Measurements from ENCODE around the gene ACOT7.

Gene ACOT7

GRCh38 chr1:6427441-6428390, 34.1 kb upstream of the ACOT7 start:
- Histone ChIP-seq H3K9ac (ENCODE audit: low read length) (no peak overlapping the region), H3K36me3 (replicated peaks; ENCODE audit: insufficient read depth, low read length) (no peaks in the 10 kb centered on the region), H3F3A (ENCODE audit: insufficient read depth, low read length) (no peaks in the 10 kb centered on the region), H4K20me1 (ENCODE audit: insufficient read depth, low read length) (no peaks in the 10 kb centered on the region; the same call in 1 of the 2 replicates), H3K9me3 (replicated peaks; ENCODE audit: insufficient read depth, low read length) (no peaks in the 10 kb centered on the region), H3K4me1 (ENCODE audit: low read length) (no peaks in the 10 kb centered on the region), H3K27ac (ENCODE audit: low read length) (no peak overlapping the region), H2AFZ (ENCODE audit: low read length) (no peak overlapping the region), H3K79me2 (ENCODE audit: low read length) (no peaks in the 10 kb centered on the region), H3K4me2 (ENCODE audit: low read depth, low read length) (no peak overlapping the region), H3K27me3 (replicated peaks; ENCODE audit: insufficient read depth, low read length) (peaks cover 91% of the 10 kb centered on the region), H3K9me2 (replicated peaks; ENCODE audit: insufficient read depth, low read length) (no peaks in the 10 kb centered on the region), H3K4me3 (ENCODE audit: low read length) (no peak overlapping the region)
- DNase-seq, result no peak
- TF ChIP-seq CTCF (IDR thresholded peaks at IDR 0.05; ENCODE audit: low read length) (no peak), EZH2 (optimal IDR thresholded peaks at IDR 0.05; ENCODE audit: low read depth, low read length) (no peak), EZH2phosphoT487 (IDR thresholded peaks at IDR 0.05; ENCODE audit: low read length) (no peak)

GRCh38 chr1:6426972-6427350, 33.4 kb upstream of the ACOT7 start:
- no peaks in the 10 kb centered on the region; the same call in 1 of the 2 replicates for H4K20me1 ChIP-seq (ENCODE audit: insufficient read depth, low read length)
- H2AFZ ChIP-seq (ENCODE audit: low read length), result no peak overlapping the region
- no peak for TF ChIP-seq EZH2 (optimal IDR thresholded peaks at IDR 0.05; ENCODE audit: low read depth, low read length)
- TF ChIP-seq EZH2phosphoT487 (IDR thresholded peaks at IDR 0.05; ENCODE audit: low read length), result no peak
- no peak for TF ChIP-seq CTCF (IDR thresholded peaks at IDR 0.05; ENCODE audit: low read length)
- H3K9ac ChIP-seq (ENCODE audit: low read length), result no peak overlapping the region
- H3K79me2 ChIP-seq (ENCODE audit: low read length), result no peaks in the 10 kb centered on the region
- peaks cover 90% of the 10 kb centered on the region for H3K27me3 ChIP-seq (replicated peaks; ENCODE audit: insufficient read depth, low read length)
- H3K4me2 ChIP-seq (ENCODE audit: low read depth, low read length), result no peak overlapping the region
- H3F3A ChIP-seq (ENCODE audit: insufficient read depth, low read length), result no peaks in the 10 kb centered on the region
- no peaks in the 10 kb centered on the region for H3K36me3 ChIP-seq (replicated peaks; ENCODE audit: insufficient read depth, low read length)
- H3K9me2 ChIP-seq (replicated peaks; ENCODE audit: insufficient read depth, low read length), result no peaks in the 10 kb centered on the region
- H3K27ac ChIP-seq (ENCODE audit: low read length), result no peak overlapping the region
- H3K4me1 ChIP-seq (ENCODE audit: low read length), result no peaks in the 10 kb centered on the region
- H3K9me3 ChIP-seq (replicated peaks; ENCODE audit: insufficient read depth, low read length), result no peaks in the 10 kb centered on the region
- no peak for DNase-seq
- H3K4me3 ChIP-seq (ENCODE audit: low read length), result no peak overlapping the region

- Histone ChIP-seq H3K79me2 (ENCODE audit: low read length) (no peaks in the 10 kb centered on the region), H3K4me1 (ENCODE audit: low read length) (no peaks in the 10 kb centered on the region), H3K27ac (ENCODE audit: low read length) (no peak overlapping the region), H3K9me2 (replicated peaks; ENCODE audit: insufficient read depth, low read length) (no peaks in the 10 kb centered on the region), H3K27me3 (replicated peaks; ENCODE audit: insufficient read depth, low read length) (peaks cover 90% of the 10 kb centered on the region), H3K4me2 (ENCODE audit: low read depth, low read length) (no peak overlapping the region), H3K9me3 (replicated peaks; ENCODE audit: insufficient read depth, low read length) (no peaks in the 10 kb centered on the region), H3F3A (ENCODE audit: insufficient read depth, low read length) (no peaks in the 10 kb centered on the region), H4K20me1 (ENCODE audit: insufficient read depth, low read length) (no peaks in the 10 kb centered on the region; the same call in 1 of the 2 replicates), H3K36me3 (replicated peaks; ENCODE audit: insufficient read depth, low read length) (no peaks in the 10 kb centered on the region), H3K9ac (ENCODE audit: low read length) (no peak overlapping the region), H3K4me3 (ENCODE audit: low read length) (no peak overlapping the region), H2AFZ (ENCODE audit: low read length) (no peak overlapping the region)
- TF ChIP-seq EZH2phosphoT487 (IDR thresholded peaks at IDR 0.05; ENCODE audit: low read length) (no peak), CTCF (IDR thresholded peaks at IDR 0.05; ENCODE audit: low read length) (no peak), EZH2 (optimal IDR thresholded peaks at IDR 0.05; ENCODE audit: low read depth, low read length) (no peak)
- DNase-seq, result no peak
Observed at GRCh38 chr1:6426277-6426971, 32.9 kb upstream of the ACOT7 start.
